Measurements from ENCODE around the gene PLXNA2. TPM values are rescaled to one million over a fixed set of nuclear protein-coding genes. Genes with fewer than 3 reads are reported as not detected.

Gene PLXNA2
- total RNA-seq, 1 donor from 2014 or later: 1.7 TPM

GRCh38 chr1:207993477-207994445, 250.4 kb downstream of the PLXNA2 start:
- no peak overlapping the region for H3K4me3 Mint-ChIP-seq
- Histone ChIP-seq H3K4me3 (no peak overlapping the region), H3F3A (ENCODE audit: low read depth) (no peaks in the 10 kb centered on the region), H3K79me2 (ENCODE audit: low read depth) (no peaks in the 10 kb centered on the region), H3K4me2 (no peak overlapping the region), H2AFZ (replicated peaks) (no peak overlapping the region), H3K27me3 (no peaks in the 10 kb centered on the region), H3K36me3 (no peaks in the 10 kb centered on the region), H3K9ac (no peak overlapping the region), H4K20me1 (ENCODE audit: low read depth) (no peaks in the 10 kb centered on the region), H3K27ac (no peak overlapping the region), H3K9me3 (ENCODE audit: low read depth) (no peaks in the 10 kb centered on the region), H3K4me1 (no peaks in the 10 kb centered on the region)
- H3K27ac Mint-ChIP-seq: no peak overlapping the region
- TF ChIP-seq EZH2 (IDR thresholded peaks at IDR 0.05) (no peak), EZH2phosphoT487 (IDR thresholded peaks at IDR 0.05) (no peak), CTCF (IDR thresholded peaks at IDR 0.05) (peak; percentile 65)
- no peaks in the 10 kb centered on the region for H3K4me1 Mint-ChIP-seq
- no peaks in the 10 kb centered on the region for H3K36me3 Mint-ChIP-seq
- peaks cover 2% of the 10 kb centered on the region for H3K27me3 Mint-ChIP-seq (ENCODE audit: insufficient read depth, low read depth)
- peaks cover 9% of the 10 kb centered on the region for H3K9me3 Mint-ChIP-seq
- peak; percentile 55 for DNase-seq (ENCODE audit: low spot score)

- H3K36me3 ChIP-seq: no peaks in the 10 kb centered on the region
- no peaks in the 10 kb centered on the region for H3K79me2 ChIP-seq (ENCODE audit: low read depth)
- Mint-ChIP-seq H3K36me3 (no peaks in the 10 kb centered on the region), H3K9me3 (peaks cover 9% of the 10 kb centered on the region), H3K4me1 (no peaks in the 10 kb centered on the region), H3K27ac (no peak overlapping the region), H3K27me3 (ENCODE audit: insufficient read depth, low read depth) (peaks cover 2% of the 10 kb centered on the region), H3K4me3 (no peak overlapping the region)
- H3K9ac ChIP-seq: no peak overlapping the region
- H2AFZ ChIP-seq (replicated peaks): no peak overlapping the region
- no peak for DNase-seq (ENCODE audit: low spot score)
- no peaks in the 10 kb centered on the region for H3K4me1 ChIP-seq
- no peaks in the 10 kb centered on the region for H3K27me3 ChIP-seq
- H3K4me3 ChIP-seq: no peak overlapping the region
- H3K9me3 ChIP-seq (ENCODE audit: low read depth): no peaks in the 10 kb centered on the region
- no peak for TF ChIP-seq EZH2 (IDR thresholded peaks at IDR 0.05)
- no peak for TF ChIP-seq CTCF (IDR thresholded peaks at IDR 0.05)
- no peak overlapping the region for H3K27ac ChIP-seq
- no peak overlapping the region for H3K4me2 ChIP-seq
- no peaks in the 10 kb centered on the region for H4K20me1 ChIP-seq (ENCODE audit: low read depth)
- no peaks in the 10 kb centered on the region for H3F3A ChIP-seq (ENCODE audit: low read depth)
These were observed 251.4 kb downstream of the PLXNA2 start for GRCh38 chr1:207992677-207993236.

GRCh38 chr1:207991583-207992026, 252.6 kb downstream of the PLXNA2 start:
- Histone ChIP-seq H4K20me1 (ENCODE audit: low read depth) (no peaks in the 10 kb centered on the region), H3K27ac (no peak overlapping the region), H3F3A (ENCODE audit: low read depth) (no peaks in the 10 kb centered on the region), H3K9ac (no peak overlapping the region), H3K36me3 (no peaks in the 10 kb centered on the region), H3K4me1 (no peaks in the 10 kb centered on the region), H3K4me2 (no peak overlapping the region), H2AFZ (replicated peaks) (no peak overlapping the region), H3K27me3 (no peaks in the 10 kb centered on the region), H3K4me3 (no peak overlapping the region), H3K79me2 (ENCODE audit: low read depth) (no peaks in the 10 kb centered on the region), H3K9me3 (ENCODE audit: low read depth) (no peaks in the 10 kb centered on the region)
- DNase-seq (ENCODE audit: low spot score): no peak
- Mint-ChIP-seq H3K4me3 (no peak overlapping the region), H3K27me3 (ENCODE audit: insufficient read depth, low read depth) (no peaks in the 10 kb centered on the region), H3K4me1 (no peaks in the 10 kb centered on the region), H3K27ac (no peak overlapping the region), H3K36me3 (no peaks in the 10 kb centered on the region), H3K9me3 (peaks cover 9% of the 10 kb centered on the region)
- TF ChIP-seq CTCF (IDR thresholded peaks at IDR 0.05): no peak
- no peak for TF ChIP-seq EZH2 (IDR thresholded peaks at IDR 0.05)
- TF ChIP-seq EZH2phosphoT487 (IDR thresholded peaks at IDR 0.05): no peak
